GM12878 (cell line): ENCODE results near the gene EYS. TPM values are rescaled to one million over a fixed set of nuclear protein-coding genes. Genes with fewer than 3 reads are reported as not detected.

ENCODE experiments used
- ATAC-seq: fragments of 200-7000 bp; cut with Tn5 transposase; 3 replicates; pipeline ENCODE4 v1.9.1; 2020; ENCODE audit warnings: mild to moderate bottlenecking, moderate library complexity
- BruUV-seq: library from RNA; stranded (reverse); fragments of 400-500 nt; replicated peaks from 2 replicates; lab custom pipeline; 2021; lab: Mats Ljungman, UMichigan
- CTCF ChIA-PET: fragments of 300-600 bp; sonication (Branson Sonifier 250); formaldehyde crosslinking; extraction: SDS; loops from one replicate; lab custom pipeline; 2021; ENCODE audit warnings: inconsistent platforms; lab: Yijun Ruan, JAX
- POLR2A ChIA-PET: fragments of 350-600 bp; formaldehyde crosslinking; extraction: SDS; loops from one replicate; lab custom pipeline; 2021; ENCODE audit warnings: inconsistent platforms; lab: Charles Lee
- RAD21 ChIA-PET: fragments of 300-600 bp; sonication (Branson Sonifier 250); formaldehyde crosslinking; loops from one replicate; lab custom pipeline; 2023; ENCODE audit warnings: antibody characterized with exemption; ENCODE audit not compliant: unreplicated experiment; lab: Charles Lee
- SMC1A ChIA-PET: fragments of 300-600 bp; sonication (Branson Sonifier 250); formaldehyde crosslinking; loops from one replicate; lab custom pipeline; 2023; ENCODE audit not compliant: unreplicated experiment, uncharacterized antibody; lab: Charles Lee
- DNase-seq: peaks from one replicate; pipeline ENCODE4 v3.0.0-alpha.2; 2011; ENCODE audit warnings: low read depth, low spot score
- FAIRE-seq: peaks from 3 replicates; lab custom pipeline; 2011; peaks lifted over from hg19 to GRCh38; lab: Jason Lieb, UNC
- H2AFZ ChIP-seq: 2 replicates; pipeline ENCODE4 v1.6.0; 2011; ENCODE audit warnings: low read depth, low read length, control low read depth; ENCODE audit not compliant: control insufficient read depth
- H3K27ac ChIP-seq: 2 replicates; pipeline ENCODE4 v1.5.1; 2011; ENCODE audit warnings: control low read depth; ENCODE audit not compliant: control insufficient read depth, insufficient read depth
- H3K27me3 ChIP-seq, 2 experiments: replicated peaks in 1 of 2; 2 replicates each; pipeline versions ENCODE4 v1.6.0 to v1.6.1; 2011; ENCODE audit warnings: low read length in 1 of 2; ENCODE audit not compliant: control insufficient read depth in 2 of 2, insufficient read depth in 2 of 2
- H3K36me3 ChIP-seq, 2 experiments: 2 replicates each; pipeline ENCODE4 v1.5.1; 2011; ENCODE audit warnings: low read length in 1 of 2; ENCODE audit not compliant: control insufficient read depth in 2 of 2, insufficient read depth in 2 of 2
- H3K4me1 ChIP-seq: 2 replicates; pipeline ENCODE4 v1.6.1; 2011; ENCODE audit warnings: mild to moderate bottlenecking, low read length, moderate library complexity, mixed read lengths; ENCODE audit not compliant: control insufficient read depth, insufficient read depth
- H3K4me2 ChIP-seq: 2 replicates; pipeline ENCODE4 v1.6.0; 2011; ENCODE audit warnings: control low read depth; ENCODE audit not compliant: control insufficient read depth, insufficient read depth
- H3K4me3 ChIP-seq: fragments of 200-600 bp; sonication (generic); 2 replicates; pipeline ENCODE4 v1.5.1; 2016
- H3K79me2 ChIP-seq: 2 replicates; pipeline ENCODE4 v1.6.0; 2011; ENCODE audit warnings: low read length; ENCODE audit not compliant: control insufficient read depth, insufficient read depth
- H3K9ac ChIP-seq: 2 replicates; pipeline ENCODE4 v1.8.0; 2011; ENCODE audit warnings: low read length, control low read depth, mixed read lengths; ENCODE audit not compliant: control insufficient read depth, insufficient read depth
- H3K9me3 ChIP-seq: replicated peaks from 3 replicates; pipeline ENCODE4 v1.5.1; 2011; ENCODE audit warnings: mild to moderate bottlenecking, low read length; ENCODE audit not compliant: control insufficient read depth, insufficient read depth
- H4K20me1 ChIP-seq: 2 replicates; pipeline ENCODE4 v1.6.0; 2011; ENCODE audit not compliant: control insufficient read depth, insufficient read depth
- ATF2 ChIP-seq: IDR thresholded peaks from 2 replicates; pipeline ENCODE4 v1.6.1; 2012; ENCODE audit warnings: low read length, inconsistent platforms
- CBX5 ChIP-seq: sonication (generic); IDR thresholded peaks from 2 replicates; pipeline ENCODE4 v1.6.1; 2016; ENCODE audit warnings: low read depth, moderate library complexity, mild to moderate bottlenecking, inconsistent platforms
- CUX1 ChIP-seq: IDR thresholded peaks from 2 replicates; pipeline ENCODE4 v1.6.1; 2012; ENCODE audit warnings: improper control_type of control experiment, low read depth, low read length; ENCODE audit not compliant: insufficient replicate concordance
- IKZF1 ChIP-seq: fragments of 450-650 bp; conservative IDR thresholded peaks from 2 replicates; pipeline ENCODE4 v1.6.1; 2017; ENCODE audit warnings: antibody characterized with exemption, mild to moderate bottlenecking
- NRF1 ChIP-seq: conservative IDR thresholded peaks from 2 replicates; pipeline ENCODE4 v1.6.1; 2011; ENCODE audit warnings: mild to moderate bottlenecking, low read depth, low read length, improper control_type of control experiment
- RAD51 ChIP-seq: fragments of 450-650 bp; IDR thresholded peaks from 2 replicates; pipeline ENCODE4 v1.6.1; 2016; ENCODE audit warnings: moderate library complexity, mild to moderate bottlenecking, inconsistent platforms
- SIX5 ChIP-seq: IDR thresholded peaks from 2 replicates; pipeline ENCODE4 v1.6.1; 2011; ENCODE audit warnings: mild to moderate bottlenecking, low read depth, low read length, moderate library complexity; ENCODE audit not compliant: severe bottlenecking
- SREBF1 ChIP-seq: IDR thresholded peaks from 2 replicates; pipeline ENCODE4 v1.6.1; 2012; ENCODE audit warnings: mild to moderate bottlenecking, low read length
- SREBF2 ChIP-seq: IDR thresholded peaks from 2 replicates; pipeline ENCODE4 v1.6.1; 2012; ENCODE audit warnings: mild to moderate bottlenecking, low read length
- YBX1 ChIP-seq: fragments of 450-650 bp; IDR thresholded peaks from 2 replicates; pipeline ENCODE4 v1.6.1; 2016; ENCODE audit warnings: antibody characterized with exemption
- YY1 ChIP-seq: IDR thresholded peaks from 2 replicates; pipeline ENCODE4 v1.6.1; 2011; ENCODE audit warnings: low read depth, mild to moderate bottlenecking, low read length
- WGBS: methylation state at CpG from one replicate; pipeline ENCODE4 v1.1.6; 2016; ENCODE audit warnings: low lambda C conversion rate; ENCODE audit not compliant: insufficient replicate concordance, insufficient coverage; ENCODE audit errors: missing lambda C conversion rate; 5-methylcytosine and 5-hydroxymethylcytosine counted together
- in situ Hi-C: fragments of 300-500 bp; cut with MboI; formaldehyde crosslinking; loops from 9 replicates; pipeline ENCODE4 v1.14.3; 2018; ENCODE audit warnings: mixed read lengths
- intact Hi-C: fragments of 100-400 bp; cut with micrococcal nuclease; formaldehyde crosslinking; loops from one replicate; pipeline ENCODE4 v1.14.2; 2022; ENCODE audit not compliant: unreplicated experiment
- polyA plus RNA-seq, 11 experiments: library from polyadenylated mRNA; depleted of rRNA in 4 of 11; unstranded in 6 of 11; stranded (reverse) in 5 of 11; fragments of >200 nt; fragmentation: Nextera tagmentation in 4 of 11; fragmentation: Illumina TruSeq in 1 of 11; extraction: Ambion mirVana in 4 of 11; extraction: Trizol in 1 of 11; gene quantifications; 1 replicate in 1 of 11; 2 replicates in 10 of 11; pipeline versions ENCODE4 v1.2.1 to v1.2.3, GENCODE V29; 2011 to 2016; ENCODE audit warnings: inconsistent platforms in 2 of 11, missing spikeins in 2 of 11, low read depth in 1 of 11
- total RNA-seq, 4 experiments: library from RNA; depleted of rRNA in 3 of 4; stranded (reverse); fragments of >200 nt in 3 of 4; fragmentation: Illumina TruSeq in 1 of 4; extraction: Trizol in 1 of 4; gene quantifications; 2 replicates each; pipeline versions ENCODE4 v1.2.1 to v1.2.3, GENCODE V29; 2013 to 2021
- TF ChIP-seq, protein P1 (sequence below): fragments of 150-350 bp; IDR thresholded peaks from 2 replicates; pipeline ENCODE4 v1.6.1; 2014; ENCODE audit warnings: mild to moderate bottlenecking, low read depth, low read length
- TF ChIP-seq, protein P2 (sequence below): IDR thresholded peaks from 2 replicates; pipeline ENCODE4 v1.6.1; 2012; ENCODE audit warnings: low read depth, low read length, improper control_type of control experiment

Gene EYS
- total and polyA plus RNA-seq, 10 of the 15 experiments (the other 5 are each of a cell fraction or from before 2014, with no cell fraction given) = under 0.01 to 0.14 (median 0.02) TPM; not detected in 1

DNA sequence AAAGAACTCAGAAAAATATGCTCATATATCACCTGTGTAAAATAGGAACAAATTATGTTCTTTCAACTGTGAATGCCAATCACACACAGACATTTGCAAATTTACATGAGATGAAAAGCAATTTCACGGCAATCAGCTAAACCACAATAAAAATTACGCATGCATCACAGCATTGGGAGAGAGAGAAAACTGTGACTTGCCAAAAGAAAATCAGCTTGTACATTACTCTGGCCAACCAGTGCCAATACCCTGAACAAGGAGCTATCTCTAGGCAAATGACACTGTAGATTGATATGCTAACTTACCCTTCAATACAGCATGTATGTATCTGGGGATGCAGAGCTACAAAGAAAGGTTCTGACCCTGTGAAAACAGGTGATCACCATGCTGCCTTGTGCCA is 515.6 kb downstream of the EYS start:
- RAD21 ChIA-PET = no interaction called here
- no peaks in the 10 kb centered on the region for H4K20me1 ChIP-seq
- TF ChIP-seq IKZF1 (no peak), CBX5 (no peak), YBX1 (no peak), NRF1 (no peak), RAD51 (no peak), SREBF2 (no peak), YY1 (no peak), ATF2 (no peak), SIX5 (no peak), SREBF1 (no peak), CUX1 (no peak)
- TF ChIP-seq, protein P1, sequence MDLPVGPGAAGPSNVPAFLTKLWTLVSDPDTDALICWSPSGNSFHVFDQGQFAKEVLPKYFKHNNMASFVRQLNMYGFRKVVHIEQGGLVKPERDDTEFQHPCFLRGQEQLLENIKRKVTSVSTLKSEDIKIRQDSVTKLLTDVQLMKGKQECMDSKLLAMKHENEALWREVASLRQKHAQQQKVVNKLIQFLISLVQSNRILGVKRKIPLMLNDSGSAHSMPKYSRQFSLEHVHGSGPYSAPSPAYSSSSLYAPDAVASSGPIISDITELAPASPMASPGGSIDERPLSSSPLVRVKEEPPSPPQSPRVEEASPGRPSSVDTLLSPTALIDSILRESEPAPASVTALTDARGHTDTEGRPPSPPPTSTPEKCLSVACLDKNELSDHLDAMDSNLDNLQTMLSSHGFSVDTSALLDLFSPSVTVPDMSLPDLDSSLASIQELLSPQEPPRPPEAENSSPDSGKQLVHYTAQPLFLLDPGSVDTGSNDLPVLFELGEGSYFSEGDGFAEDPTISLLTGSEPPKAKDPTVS = no peak
- TF ChIP-seq, protein P2, sequence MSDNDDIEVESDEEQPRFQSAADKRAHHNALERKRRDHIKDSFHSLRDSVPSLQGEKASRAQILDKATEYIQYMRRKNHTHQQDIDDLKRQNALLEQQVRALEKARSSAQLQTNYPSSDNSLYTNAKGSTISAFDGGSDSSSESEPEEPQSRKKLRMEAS = no peak
- H3K9me3 ChIP-seq = no peaks in the 10 kb centered on the region
- H3K9ac ChIP-seq = no peak overlapping the region
- no peaks in the 10 kb centered on the region for H3K36me3 ChIP-seq
- H3K4me2 ChIP-seq = no peak overlapping the region
- BruUV-seq = no TSS peak
- H3K27me3 ChIP-seq = no peaks in the 10 kb centered on the region
- in situ Hi-C loops = no loop called here
- H3K27ac ChIP-seq = no peak overlapping the region
- POLR2A ChIA-PET = no interaction called here
- WGBS = 11% methylated on average over 2 of the region's 2 CpGs
- no peak overlapping the region for H2AFZ ChIP-seq
- DNase-seq = no peak
- CTCF ChIA-PET = no interaction called here
- SMC1A ChIA-PET = interaction anchor here (1.6 kb wide), 1 partner anchor 19 kb away, joined by 4 read pairs; no protein-coding TSS in a partner anchor
- no peaks in the 10 kb centered on the region for H3K79me2 ChIP-seq
- H3K4me1 ChIP-seq = no peaks in the 10 kb centered on the region
- intact Hi-C loops = no loop called here
- H3K4me3 ChIP-seq = no peak overlapping the region
- FAIRE-seq = no peak
- ATAC-seq = no peak
